Measurements from ENCODE around the gene SDC4. TPM values are rescaled to one million over a fixed set of nuclear protein-coding genes. Genes with fewer than 3 reads are reported as not detected.
A peak's percentile ranks its signal among the peaks of the same experiment; 100 is the strongest.

Gene SDC4
- total and polyA plus RNA-seq, 2 experiments from 2014 or later, result 28.5 to 39.9 TPM

GRCh38 chr20:45344168-45344860 is 3.9 kb downstream of the SDC4 start:
- H3K27ac Mint-ChIP-seq, result peak overlapping the region; percentile 91
- peaks cover 83% of the 10 kb centered on the region for H3K4me1 Mint-ChIP-seq
- H3K4me3 Mint-ChIP-seq, result peak overlapping the region; percentile 27; the same call in 1 of the 3 replicates
- Histone ChIP-seq H3K4me3 (0 out of 2 replicates have a peak overlapping the region, but pooled peaks have one; percentile 46), H3K4me1 (ENCODE audit: insufficient read depth) (peaks cover 74% of the 10 kb centered on the region), H3K27me3 (ENCODE audit: insufficient read depth) (peaks cover 9% of the 10 kb centered on the region; the same call in 1 of the 2 replicates), H3K27ac (ENCODE audit: low read depth) (peak overlapping the region; percentile 96; the same call in 1 of the 2 replicates), H3K4me2 (peak overlapping the region; percentile 98), H3K9me2 (ENCODE audit: insufficient read depth) (no peaks in the 10 kb centered on the region), H3K79me2 (replicated peaks; ENCODE audit: insufficient read depth) (peaks cover 80% of the 10 kb centered on the region), H4K20me1 (replicated peaks; ENCODE audit: insufficient read depth) (no peaks in the 10 kb centered on the region), H2AFZ (no peak overlapping the region), H3F3A (replicated peaks; ENCODE audit: low read depth) (0 out of 2 replicates have a peak, but pooled peaks cover 8% of the 10 kb centered on the region), H3K36me3 (ENCODE audit: insufficient read depth) (no peaks in the 10 kb centered on the region)
- TF ChIP-seq STAT1 (IDR thresholded peaks at IDR 0.05; ENCODE audit: unreplicated experiment), result no peak
- no peak for TF ChIP-seq ZNF462 (CRISPR knock-in tag; IDR thresholded peaks at IDR 0.05)
- TF ChIP-seq ZNF114 (CRISPR knock-in tag; IDR thresholded peaks at IDR 0.05), result no peak
- no peak for TF ChIP-seq EZH2 (IDR thresholded peaks at IDR 0.05; ENCODE audit: low read depth, unreplicated experiment)
- no peak for TF ChIP-seq JUNB (IDR thresholded peaks at IDR 0.05; ENCODE audit: unreplicated experiment)
- TF ChIP-seq REST (IDR thresholded peaks at IDR 0.05; ENCODE audit: unreplicated experiment), result no peak
- no peak for TF ChIP-seq CTCF (conservative IDR thresholded peaks at IDR 0.05; ENCODE audit: low read depth in 2 of 2)
- TF ChIP-seq EZH2phosphoT487 (IDR thresholded peaks at IDR 0.05; ENCODE audit: unreplicated experiment), result no peak
- no peak for TF ChIP-seq ZNF331 (CRISPR knock-in tag; IDR thresholded peaks at IDR 0.05; ENCODE audit: low read depth)
- no peak for TF ChIP-seq POLR2AphosphoS5 (IDR thresholded peaks at IDR 0.05; ENCODE audit: low read depth)
- no peak for TF ChIP-seq NANOG (IDR thresholded peaks at IDR 0.05; ENCODE audit: borderline replicate concordance)
- no peak for TF ChIP-seq ETS1 (IDR thresholded peaks at IDR 0.05)
- TF ChIP-seq CREB1 (CRISPR knock-in tag; IDR thresholded peaks at IDR 0.05; ENCODE audit: low read depth), result no peak
- no peaks in the 10 kb centered on the region for H3K9me3 Mint-ChIP-seq
- ATAC-seq (no peak), DNase-seq (ENCODE audit: low spot score) (no peak)
- peaks cover 13% of the 10 kb centered on the region for H3K36me3 Mint-ChIP-seq (ENCODE audit: low read depth)
- peaks cover 15% of the 10 kb centered on the region for H3K27me3 Mint-ChIP-seq (ENCODE audit: insufficient read depth, low read depth, poor library complexity)
